NCI-H82 treated with DMSO at 0.1 percent for 48 hours (cell line): Measurements from ENCODE around the gene DNER.
"Not testable (repeated sequence)": the region's sequence is repeated elsewhere in the genome, so short reads cannot be mapped to it uniquely, and the experiment has no call there.

ENCODE experiments used
- DNase-seq: peaks from one replicate; lab custom pipeline; 2025; ENCODE audit not compliant: unreplicated experiment; lab: John Stamatoyannopoulos, UW

Gene DNER

GRCh38 chr2:229633556-229633955, 80.8 kb downstream of the DNER start:
- no peak for DNase-seq

GRCh38 chr2:229629039-229629438, 85.3 kb downstream of the DNER start:
- no peak for DNase-seq

- no peak for DNase-seq
Observed at GRCh38 chr2:229627728-229628127, 86.6 kb downstream of the DNER start.

- no peak for DNase-seq
Observed at GRCh38 chr2:229622495-229623355, 91.6 kb downstream of the DNER start.

DNA sequence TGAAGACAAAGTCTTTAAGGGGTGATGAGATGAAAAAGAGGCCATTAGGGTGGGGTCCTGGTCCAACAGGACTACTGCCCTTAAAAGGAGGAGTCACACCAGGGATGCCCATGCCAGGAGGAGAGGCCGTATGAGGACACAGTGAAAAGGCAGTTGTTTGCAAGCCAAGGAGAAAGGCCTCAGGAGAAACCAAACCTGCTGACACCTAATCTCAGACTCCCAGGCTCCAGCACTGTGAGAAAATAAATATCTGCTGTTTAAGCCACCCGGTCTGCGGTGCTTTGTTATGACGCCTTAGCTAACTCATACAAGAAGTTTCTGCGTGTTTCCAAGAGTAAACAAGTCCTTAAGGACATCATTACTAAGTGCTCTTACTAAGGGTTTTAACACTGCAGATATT, 93.6 kb downstream of the DNER start:
- no peak for DNase-seq

DNA sequence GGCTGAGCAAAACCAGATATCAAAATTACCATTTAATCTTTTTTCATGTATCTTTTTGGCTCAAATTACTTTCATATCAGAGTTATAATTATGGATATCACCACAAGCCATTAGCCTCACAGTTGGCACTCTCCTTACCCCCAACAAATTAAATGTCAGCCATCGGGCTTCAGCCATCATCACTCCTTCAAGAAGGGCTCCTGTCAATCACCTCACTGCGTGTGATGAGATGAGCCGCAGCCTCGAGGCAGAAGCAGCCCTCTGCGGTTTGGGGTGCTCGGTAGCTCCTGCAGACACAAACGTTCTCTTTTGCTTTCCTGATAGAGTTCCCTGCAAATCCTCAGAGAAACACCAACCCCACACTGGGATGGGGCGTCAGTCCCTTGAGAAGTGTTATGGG, 94.1 kb downstream of the DNER start:
- DNase-seq, result no peak

DNA sequence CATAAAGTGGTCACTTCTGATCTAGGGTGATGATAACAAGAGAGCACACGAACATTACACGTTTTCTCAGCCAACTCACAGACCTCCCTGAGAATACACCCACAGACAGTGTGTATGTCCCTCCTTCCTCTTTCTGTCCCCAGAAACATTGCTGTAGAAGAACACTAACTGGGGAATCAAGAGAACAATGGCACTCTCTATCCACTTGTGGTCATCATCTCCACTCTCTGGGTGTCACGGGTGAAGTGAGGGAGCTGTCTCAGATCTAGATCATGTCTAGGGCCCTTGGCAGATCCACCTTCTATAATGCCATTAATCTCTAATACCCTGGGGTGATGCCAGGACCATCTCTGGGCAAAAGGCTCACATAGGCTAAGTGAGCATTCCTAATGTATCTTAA, 97.9 kb downstream of the DNER start:
- DNase-seq, result no peak

DNA sequence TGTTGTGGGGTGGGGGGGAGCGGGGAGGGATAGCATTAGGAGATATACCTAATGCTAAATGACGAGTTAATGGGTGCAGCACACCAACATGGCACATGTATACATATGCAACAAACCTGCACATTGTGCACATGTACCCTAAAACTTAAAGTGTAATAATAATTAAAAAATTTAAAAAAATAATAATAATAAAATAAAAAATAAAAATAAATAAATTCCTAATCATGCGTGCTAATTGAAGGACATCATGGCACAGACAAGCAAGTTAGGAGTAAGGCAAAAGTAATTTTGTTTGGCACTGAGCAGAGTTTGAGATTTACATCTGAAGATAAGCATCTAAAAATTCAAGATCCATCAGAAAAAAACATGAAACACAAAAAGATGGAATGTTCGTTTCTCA, 100.3 kb downstream of the DNER start:
- not testable (repeated sequence) for DNase-seq

DNA sequence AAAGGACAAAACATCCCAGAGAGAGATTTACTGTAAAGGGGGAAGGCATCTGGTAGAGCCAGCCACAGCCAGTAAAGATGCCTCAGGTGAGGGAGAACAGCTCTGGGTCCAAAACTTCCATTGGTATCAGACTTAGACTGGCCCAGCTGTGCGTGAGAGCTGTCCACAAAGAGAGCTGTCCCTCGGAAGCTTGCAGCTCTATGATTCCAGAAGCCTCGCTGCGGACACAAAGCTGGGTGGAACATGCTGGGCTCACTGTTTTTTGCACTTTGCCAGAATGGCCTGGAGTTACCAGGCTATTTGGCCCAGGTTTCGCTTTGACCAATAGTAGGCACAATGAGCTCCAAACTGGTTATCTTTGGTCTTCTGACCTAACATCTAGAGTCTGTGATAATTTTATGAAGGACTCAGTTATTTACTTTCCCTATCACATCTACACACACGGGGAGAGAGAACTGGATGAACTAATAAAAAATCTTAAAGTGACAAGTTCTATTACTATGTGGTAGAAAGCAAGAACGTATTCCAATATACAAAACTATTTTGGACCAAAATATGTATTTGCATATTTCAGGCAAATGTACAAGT, 101.9 kb downstream of the DNER start:
- no peak for DNase-seq

DNA sequence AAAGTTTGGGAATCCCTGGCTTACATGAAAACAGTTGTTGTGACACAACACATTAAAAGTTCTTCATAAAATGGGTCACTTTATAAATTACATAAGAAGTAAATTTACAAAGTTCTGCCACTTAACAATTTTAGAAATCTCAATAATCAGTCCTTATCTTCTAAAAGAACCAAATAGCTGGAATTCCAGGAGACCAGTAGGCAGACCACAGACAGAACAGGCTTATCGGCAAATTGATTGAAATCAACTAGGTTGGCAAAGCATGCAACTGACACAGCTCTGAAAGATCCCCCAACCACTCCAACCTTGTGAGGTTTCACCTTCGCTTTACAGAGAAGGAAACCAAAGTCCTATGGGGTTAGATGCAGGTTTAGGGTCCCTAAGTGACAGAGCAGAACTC, 103.0 kb downstream of the DNER start:
- DNase-seq, result no peak

DNA sequence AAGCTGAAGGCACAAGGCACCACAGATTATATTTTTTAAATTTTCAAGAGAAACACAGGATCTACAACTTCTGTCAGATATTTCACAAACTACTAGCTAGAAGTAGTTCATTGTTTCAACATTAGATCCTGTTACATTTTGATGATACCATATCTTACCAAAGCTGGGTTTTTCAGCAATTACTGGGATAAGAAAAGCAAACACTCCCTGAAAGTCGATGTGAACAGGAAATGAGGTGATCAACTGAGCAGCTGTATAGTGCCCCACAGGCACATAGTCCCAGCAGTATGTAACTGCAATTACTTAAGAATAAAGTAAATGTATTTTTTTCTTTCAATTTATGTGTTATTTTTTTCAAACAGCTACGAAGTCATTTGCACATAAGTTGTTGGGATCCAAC, 103.5 kb downstream of the DNER start:
- DNase-seq, result no peak

- no peak for DNase-seq
Observed at GRCh38 chr2:229610333-229610732, 104.0 kb downstream of the DNER start.

- no peak for DNase-seq
Observed at GRCh38 chr2:229601936-229602335, 112.4 kb downstream of the DNER start.

DNA sequence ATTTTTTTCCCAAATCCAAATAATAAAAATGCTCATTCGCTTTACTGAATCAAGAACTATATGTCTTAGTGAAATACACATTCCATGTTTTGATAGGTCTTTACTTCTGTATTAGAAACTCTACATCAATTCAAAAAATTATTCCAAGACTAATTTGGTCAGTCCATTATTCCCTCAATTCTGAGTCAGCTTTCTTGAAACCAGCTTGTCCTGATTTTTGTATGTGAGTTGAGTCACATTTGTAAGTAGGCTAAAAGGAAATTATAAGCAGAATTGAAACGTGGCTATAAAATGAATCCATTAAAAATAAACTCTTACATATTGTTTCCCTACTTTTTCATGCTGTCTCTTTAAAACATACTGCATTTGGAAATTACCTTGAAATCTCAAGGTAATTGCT, 113.0 kb downstream of the DNER start:
- DNase-seq, result no peak

GRCh38 chr2:229598227-229598626, 116.1 kb downstream of the DNER start:
- DNase-seq, result no peak

GRCh38 chr2:229596796-229597195, 117.6 kb downstream of the DNER start:
- no peak for DNase-seq

- no peak for DNase-seq
Observed at GRCh38 chr2:229591611-229592010, 122.7 kb downstream of the DNER start.

- peak; percentile 5 for DNase-seq
Observed at GRCh38 chr2:229586746-229587705, 127.3 kb downstream of the DNER start.

DNA sequence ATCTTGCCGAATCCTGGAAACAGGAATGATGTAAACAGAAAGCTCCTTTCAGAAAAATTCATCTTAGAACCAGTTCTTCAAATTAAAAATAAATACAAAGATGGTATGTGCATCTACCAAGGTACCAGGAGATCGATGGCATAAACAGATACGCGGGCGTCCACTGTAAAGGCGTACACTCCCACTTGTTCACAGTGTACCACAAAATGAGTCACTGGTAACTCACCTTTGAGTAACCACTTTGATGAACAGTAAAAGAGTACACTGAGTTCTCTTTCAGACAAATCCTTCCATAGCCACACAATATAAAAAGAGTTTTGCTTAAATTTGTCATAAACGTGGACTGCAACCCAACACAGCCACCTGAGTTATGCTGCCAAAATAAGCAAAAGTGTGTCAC, 128.3 kb downstream of the DNER start:
- DNase-seq, result no peak

- DNase-seq, result no peak
Observed at GRCh38 chr2:229582151-229582550, 132.2 kb downstream of the DNER start.

GRCh38 chr2:229578052-229578846, 136.1 kb downstream of the DNER start:
- no peak for DNase-seq
